Brain pericyte (primary cell): ENCODE measurements around the gene TBXA2R.
"Not testable (repeated sequence)": the region's sequence is repeated elsewhere in the genome, so short reads cannot be mapped to it uniquely, and the experiment has no call there.

Experiments used
- DNase-seq: peaks from one replicate; pipeline ENCODE4 v3.0.0-alpha.2; 2012; ENCODE audit warnings: low read depth, low spot score

The TBXA2R gene

DNA sequence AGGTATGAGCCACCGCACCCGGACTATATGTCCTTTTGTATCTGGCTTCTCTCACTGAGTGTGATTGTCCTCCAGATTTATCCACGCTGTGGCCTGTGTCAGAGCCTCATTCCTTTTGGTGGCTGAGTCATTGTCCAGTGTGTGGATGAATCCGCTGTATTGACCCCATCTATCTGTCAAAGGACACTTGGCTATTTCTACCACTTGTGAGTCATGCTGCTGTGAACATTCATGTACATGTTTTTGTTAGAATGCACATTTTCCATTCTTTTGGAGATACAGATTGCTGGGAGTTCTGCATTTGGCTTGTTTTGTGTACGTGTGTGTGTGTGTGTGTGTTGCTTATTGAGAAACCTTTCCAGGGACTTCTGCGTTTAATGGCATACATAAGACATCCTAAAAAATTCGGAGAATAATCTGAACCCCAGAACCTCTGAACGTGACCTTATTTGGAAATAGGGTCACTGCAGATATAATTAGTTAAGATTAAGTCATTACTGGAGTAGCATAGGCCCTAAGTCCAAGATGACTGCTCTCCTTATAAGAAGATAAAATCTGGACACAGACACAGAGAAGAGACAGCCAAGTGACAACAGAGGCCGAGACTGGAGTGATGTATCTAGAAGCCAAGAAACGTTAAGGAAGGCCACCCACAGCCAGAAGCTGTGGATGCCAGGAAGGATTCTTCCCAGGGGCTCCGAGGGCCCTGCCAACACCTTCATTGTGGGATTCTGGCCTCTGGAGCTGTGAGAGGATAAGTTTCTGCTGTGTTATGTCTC lies 26.3 kb downstream of the TBXA2R start:
- DNase-seq, result peak; percentile 58

DNA sequence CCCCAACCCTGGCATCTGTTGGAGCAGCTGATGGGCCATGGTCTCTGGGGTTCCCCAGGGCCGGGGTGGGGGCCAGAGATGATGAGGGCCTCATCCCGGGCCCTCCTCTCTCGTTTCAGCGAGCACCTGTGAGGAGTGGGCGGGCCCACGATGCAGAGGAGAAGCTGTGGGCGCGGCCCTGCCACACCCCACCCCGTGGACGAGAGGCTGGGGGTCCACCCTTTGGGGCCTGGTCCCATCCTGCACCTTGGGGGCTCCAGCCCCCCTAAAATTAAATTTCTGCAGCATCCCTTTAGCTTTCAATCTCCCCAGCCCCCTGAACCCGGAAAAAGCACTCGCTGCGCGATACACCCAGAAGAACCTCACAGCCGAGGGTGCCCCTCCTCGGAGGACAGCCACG lies 28.3 kb downstream of the TBXA2R start:
- no peak for DNase-seq

GRCh38 chr19:3577723-3578344 lies 28.8 kb downstream of the TBXA2R start:
- no peak for DNase-seq

DNA sequence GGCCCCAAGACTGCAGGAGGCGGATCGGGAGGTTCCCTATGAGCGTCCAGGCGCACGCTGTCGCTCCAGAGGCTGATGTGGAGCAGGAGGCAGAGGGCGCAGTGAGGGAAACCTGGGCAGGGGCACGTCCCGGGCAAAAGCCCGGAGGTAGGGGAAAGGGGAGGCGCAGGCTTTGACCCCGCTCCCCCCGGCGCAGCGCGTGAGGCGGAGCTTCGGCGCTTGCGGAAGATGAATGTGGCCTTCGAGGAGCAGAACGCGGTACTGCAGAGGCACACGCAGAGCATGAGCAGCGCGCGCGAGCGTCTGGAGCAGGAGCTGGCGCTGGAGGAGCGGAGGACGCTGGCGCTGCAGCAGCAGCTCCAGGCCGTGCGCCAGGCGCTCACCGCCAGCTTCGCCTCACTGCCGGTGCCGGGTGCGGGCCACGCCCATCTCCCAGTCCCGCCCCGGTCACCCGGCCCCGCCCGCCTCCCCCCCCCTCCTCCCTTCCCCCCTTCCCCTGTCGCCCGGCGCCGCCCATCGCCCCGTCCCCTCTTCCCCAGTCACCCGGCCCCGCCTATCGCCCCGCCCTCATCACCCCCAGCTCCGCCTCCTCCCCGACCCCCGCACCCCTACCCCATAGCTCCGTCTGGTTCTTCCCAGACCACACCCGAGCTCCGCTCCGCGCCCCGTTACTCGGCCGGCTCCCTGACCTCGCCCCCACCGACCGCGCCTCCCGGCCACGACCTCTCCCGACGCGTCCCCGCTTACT lies 29.8 kb downstream of the TBXA2R start:
- DNase-seq, result no peak

GRCh38 chr19:3575949-3576673 lies 30.6 kb downstream of the TBXA2R start:
- no peak for DNase-seq

- no peak for DNase-seq
Measured at GRCh38 chr19:3575260-3575741, 31.4 kb downstream of the TBXA2R start.

GRCh38 chr19:3573858-3574637 lies 32.6 kb downstream of the TBXA2R start:
- peak; percentile 73 for DNase-seq

GRCh38 chr19:3573162-3573857 lies 33.4 kb downstream of the TBXA2R start:
- DNase-seq, result no peak

DNA sequence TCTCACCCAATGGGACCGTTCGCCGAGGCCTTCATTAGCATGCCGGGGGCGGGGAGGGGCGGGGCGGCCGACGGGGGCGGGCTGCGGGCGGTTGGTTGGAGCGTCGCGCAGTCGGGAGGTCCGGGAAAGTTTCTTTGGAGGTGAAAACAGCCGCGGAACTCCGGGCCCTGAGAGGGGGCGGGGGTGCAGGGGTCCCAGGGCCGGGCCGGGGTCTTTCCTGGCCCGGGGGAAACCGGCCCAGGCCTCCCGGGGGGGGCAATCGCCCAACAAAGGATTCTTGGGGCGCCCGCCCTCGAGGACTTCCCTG lies 33.9 kb downstream of the TBXA2R start, which contains the start of gene HMG20B:
TSS of gene HMG20B (plus strand) at position 90 of the 307 bp plus-strand sequence. CDS start 366 bp downstream, outside the sequence.
- DNase-seq, result no peak

DNA sequence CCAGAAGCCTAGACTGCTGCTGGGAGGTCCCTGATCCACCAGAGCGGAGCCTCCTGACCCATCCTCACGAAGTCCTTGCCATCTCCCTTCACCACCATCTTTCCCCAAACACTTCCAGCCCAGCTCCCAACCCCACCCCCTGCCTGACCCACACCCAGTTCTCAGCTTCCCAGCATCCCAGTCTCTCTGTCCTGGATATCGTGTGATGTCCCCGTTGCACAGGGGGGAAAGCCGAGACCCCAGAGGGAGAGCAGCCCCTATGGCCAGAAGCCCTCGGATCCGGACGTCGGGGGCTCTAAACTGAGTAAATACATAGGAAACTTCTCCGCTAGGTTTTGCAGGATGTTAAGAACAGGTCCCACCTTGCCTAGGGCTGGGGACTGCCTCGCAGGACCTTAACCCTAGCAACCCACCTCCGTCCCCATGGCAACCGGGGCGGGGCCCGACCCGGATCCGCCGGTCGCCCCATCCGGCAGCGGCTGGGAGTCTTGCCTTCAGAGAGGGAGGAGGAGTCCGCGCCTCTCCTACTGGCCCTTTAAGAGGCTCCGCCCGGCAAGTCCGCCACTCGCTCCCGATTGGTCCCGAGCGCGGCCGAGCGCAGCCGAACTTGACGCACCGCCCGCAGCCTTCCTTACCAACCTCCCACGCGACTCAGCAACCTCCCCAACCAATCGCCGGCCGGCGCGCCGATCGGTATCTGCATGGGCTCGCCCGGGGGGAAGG lies 34.4 kb downstream of the TBXA2R start:
- DNase-seq, result peak; percentile 99

DNA sequence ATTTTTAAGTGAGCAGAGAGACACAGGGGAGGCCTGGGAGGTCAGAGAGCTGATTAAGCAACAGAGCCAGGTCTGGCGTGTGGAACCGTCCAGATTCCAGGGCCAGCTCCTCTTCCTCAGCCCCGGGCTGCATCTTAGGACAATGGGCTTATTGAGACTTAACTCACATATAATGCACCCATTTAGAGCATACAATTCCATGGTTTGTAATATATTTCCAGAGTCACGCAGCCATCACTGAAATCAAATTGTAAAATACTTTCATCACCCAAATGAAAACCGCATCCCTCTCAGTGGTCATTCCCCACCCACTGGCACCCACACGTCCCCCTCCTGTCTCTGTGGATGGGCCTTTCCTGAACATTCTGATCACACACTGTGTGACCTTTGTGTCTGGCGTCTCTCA lies 36.1 kb downstream of the TBXA2R start:
- DNase-seq, result no peak

DNA sequence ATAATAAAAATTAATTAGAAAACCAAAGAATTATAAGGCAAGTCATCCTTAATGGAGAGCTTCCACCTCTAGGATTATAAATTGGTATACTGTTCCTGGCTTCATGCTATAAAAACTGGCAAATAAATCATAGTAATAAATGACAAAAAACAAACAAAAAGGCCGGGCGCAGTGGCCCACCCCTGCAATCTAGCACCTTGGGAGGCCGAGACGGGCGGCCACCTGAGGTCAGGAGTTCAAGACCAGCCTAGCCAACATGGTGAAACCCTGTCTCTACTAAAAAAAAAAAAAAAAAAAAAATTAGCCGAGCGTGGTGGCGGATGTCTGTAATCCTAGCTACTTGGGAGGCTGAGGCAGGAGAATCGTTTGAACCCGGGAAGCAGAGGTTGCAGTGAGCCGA lies 36.6 kb downstream of the TBXA2R start:
- not testable (repeated sequence) for DNase-seq

GRCh38 chr19:3565139-3565538 lies 41.5 kb downstream of the TBXA2R start:
- no peak for DNase-seq

GRCh38 chr19:3563709-3564524 lies 42.8 kb downstream of the TBXA2R start:
- no peak for DNase-seq

- peak; percentile 75 for DNase-seq
Measured at GRCh38 chr19:3557461-3558248, 49.0 kb downstream of the TBXA2R start, which contains the start of gene MFSD12. TSS of gene MFSD12 (minus strand) at chr19:3557586. CDS start at chr19:3557403, 183 bp downstream.

DNA sequence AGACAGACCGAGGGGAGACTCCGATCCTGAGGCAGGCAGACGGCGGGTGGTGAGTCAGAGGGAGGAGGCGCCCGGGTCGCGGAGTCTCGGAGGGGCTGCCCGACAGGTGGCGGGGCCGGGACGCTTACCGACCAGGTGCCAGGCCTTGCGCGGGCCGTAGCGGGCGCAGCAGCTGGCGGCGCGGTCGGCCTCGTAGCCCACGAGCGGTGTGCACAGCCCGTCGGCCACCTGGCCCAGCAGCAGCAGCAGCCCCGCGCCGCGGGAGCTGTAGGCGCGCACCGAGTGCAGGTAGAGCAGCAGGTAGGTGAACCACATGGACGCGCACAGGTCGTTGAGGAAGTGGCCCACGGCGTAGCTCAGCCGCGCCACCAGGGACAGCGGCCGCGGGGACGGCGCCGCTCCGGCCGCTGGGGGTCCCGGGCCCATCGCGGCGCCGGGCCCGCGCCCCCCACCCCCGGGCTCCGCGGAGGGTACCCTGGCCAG lies 49.7 kb downstream of the TBXA2R start:
- no peak for DNase-seq

DNA sequence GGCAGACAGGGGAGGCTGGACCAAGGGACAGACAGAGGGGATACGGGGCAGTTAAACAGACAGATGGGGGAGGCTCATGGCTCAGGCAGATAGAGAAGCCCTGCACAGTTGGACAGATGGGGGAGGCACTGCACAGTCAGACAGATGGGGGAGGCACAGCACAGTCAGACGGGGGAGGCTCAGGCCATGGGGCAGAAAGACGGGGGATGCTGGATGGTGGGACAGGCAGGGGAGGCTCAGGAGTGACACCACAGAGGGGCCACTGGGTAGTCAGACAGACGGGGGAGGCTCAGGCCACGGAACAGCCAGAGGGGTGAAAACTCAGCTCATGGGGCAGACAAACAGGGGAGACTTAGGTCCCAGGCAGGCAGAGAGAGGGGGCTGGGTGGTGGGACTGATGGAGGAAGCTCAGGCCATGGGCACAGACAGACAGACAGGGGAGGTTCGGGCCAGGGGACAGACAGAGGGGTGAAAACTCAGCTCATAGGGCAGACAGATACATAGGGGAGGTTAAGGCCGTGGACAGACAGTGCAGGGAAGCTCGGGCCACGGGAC lies 50.2 kb downstream of the TBXA2R start:
- DNase-seq, result no peak
